K562 (cell line): Measurements from ENCODE around the gene ELP5. TPM values are rescaled to one million over a fixed set of nuclear protein-coding genes. Genes with fewer than 3 reads are reported as not detected.

Source experiments
- ATF4 ChIP-seq: fragments of 450-650 bp; formaldehyde crosslinking; IDR thresholded peaks from 2 replicates; pipeline ENCODE4 v1.4.0; 2022; ENCODE audit warnings: mild to moderate bottlenecking, moderate library complexity
- ATF6 ChIP-seq: sonication (generic); formaldehyde crosslinking; IDR thresholded peaks from 2 replicates; pipeline ENCODE4 v1.4.0; 2020; ENCODE audit warnings: mild to moderate bottlenecking, missing genetic modification reagents
- GABPB1 ChIP-seq: sonication (generic); formaldehyde crosslinking; IDR thresholded peaks from 2 replicates; pipeline ENCODE4 v1.8.0; 2022; ENCODE audit warnings: mild to moderate bottlenecking, missing genetic modification reagents
- MCM2 ChIP-seq: fragments of 450-650 bp; IDR thresholded peaks from 2 replicates; pipeline ENCODE4 v1.6.1; 2017; ENCODE audit warnings: low read depth, mild to moderate bottlenecking
- MGA ChIP-seq: fragments of 450-650 bp; IDR thresholded peaks from 2 replicates; pipeline ENCODE4 v1.6.1; 2016; ENCODE audit warnings: mild to moderate bottlenecking, moderate library complexity
- NFYB ChIP-seq: IDR thresholded peaks from 2 replicates; pipeline ENCODE4 v1.6.1; 2011; ENCODE audit warnings: mild to moderate bottlenecking, moderate library complexity; ENCODE audit not compliant: insufficient read length; ENCODE audit errors: extremely low read depth
- SMAD4 ChIP-seq: fragments of 250-450 bp; sonication (Bioruptor Pico); conservative IDR thresholded peaks from 2 replicates; pipeline ENCODE4 v1.8.0; 2021; ENCODE audit warnings: inconsistent platforms, mild to moderate bottlenecking, moderate library complexity
- TBP ChIP-seq: optimal IDR thresholded peaks from 2 replicates; pipeline ENCODE3; 2011; ENCODE audit warnings: low read depth, low read length, improper control_type of control experiment
- VEZF1 ChIP-seq: fragments of 200-800 bp; sonication (Bioruptor generic); IDR thresholded peaks from 2 replicates; pipeline ENCODE4 v1.6.1; 2017; ENCODE audit warnings: missing genetic modification characterization, missing compliant biosample characterization
- ZNF212 ChIP-seq: fragments of 450-650 bp; formaldehyde crosslinking; IDR thresholded peaks from 2 replicates; pipeline ENCODE4 v1.4.0; 2020; ENCODE audit warnings: mild to moderate bottlenecking
- polyA plus RNA-seq, 8 experiments: library from polyadenylated mRNA; depleted of rRNA in 4 of 8; stranded (reverse) in 5 of 8; unstranded in 3 of 8; fragments of >200 nt; fragmentation: Nextera tagmentation in 2 of 8; fragmentation: Illumina TruSeq in 1 of 8; extraction: Ambion mirVana in 2 of 8; extraction: Trizol in 1 of 8; gene quantifications; 2 replicates each; pipeline versions ENCODE4 v1.2.1 to v1.2.3, GENCODE V29; 2011 to 2014; ENCODE audit warnings: inconsistent platforms in 1 of 8, missing spikeins in 1 of 8
- total RNA-seq, 7 experiments: library from RNA; depleted of rRNA in 6 of 7; stranded (reverse); fragments of >200 nt in 6 of 7; fragmentation: Illumina TruSeq in 2 of 7; extraction: Trizol in 2 of 7; gene quantifications; 2 replicates each; pipeline versions ENCODE4 v1.2.1 to v1.2.3, GENCODE V29; 2011 to 2021; ENCODE audit warnings: low replicate concordance in 1 of 7

ELP5 gene
- total and polyA plus RNA-seq, 9 of the 15 experiments (the other 6 are each of a cell fraction or from before 2014, with no cell fraction given) = 25.7 to 77.9 (median 52.9) TPM

GRCh38 chr17:7241783-7242716, 10.0 kb upstream of the ELP5 start, which contains the start of gene GABARAP (continued):
- no peak for TF ChIP-seq ATF6 (CRISPR knock-in tag)
- peak; percentile 90 for TF ChIP-seq VEZF1 (CRISPR knock-in tag)
- no peak for TF ChIP-seq ATF4 (CRISPR knock-in tag)
- no peak for TF ChIP-seq ZNF212 (CRISPR knock-in tag)
- TF ChIP-seq MGA = no peak
- TF ChIP-seq GABPB1 (CRISPR knock-in tag) = peak; percentile 49; the same call in 1 of the 2 replicates
- TF ChIP-seq MCM2 = no peak
- peak; percentile 47 for TF ChIP-seq TBP
- peak; percentile 33 for TF ChIP-seq SMAD4 (CRISPR knock-in tag)
- no peak for TF ChIP-seq NFYB
